Psoas muscle (tissue), 8 donors: Measurements from ENCODE around the gene LPAR1. TPM values are rescaled to one million over a fixed set of nuclear protein-coding genes. Genes with fewer than 3 reads are reported as not detected.
A peak's percentile ranks its signal among the peaks of the same experiment; 100 is the strongest.

Experiments
- ATAC-seq, 4 donors: fragments of 200-7000 bp; cut with Tn5 transposase; one replicate each; pipeline ENCODE4 v1.9.1; 2020; ENCODE audit warnings: moderate library complexity in 3 of 4, mild to moderate bottlenecking in 2 of 4
- DNase-seq, 2 donors: peaks; one replicate each; pipeline ENCODE4 v3.0.0-alpha.2; 2020
- H3K27ac ChIP-seq: fragments of 200-600 bp; one replicate; pipeline ENCODE4 v1.8.0; 2022
- H3K27me3 ChIP-seq, 3 donors: fragments of 200-600 bp in 1 of 3; one replicate each; pipeline versions ENCODE4 v1.6.1 to v1.8.0; 2013 to 2022; ENCODE audit warnings: low read length in 2 of 3, mild to moderate bottlenecking in 2 of 3, moderate library complexity in 1 of 3; ENCODE audit not compliant: insufficient read depth in 3 of 3
- H3K36me3 ChIP-seq, 2 donors: fragments of 200-600 bp in 1 of 2; one replicate each; pipeline versions ENCODE4 v1.6.1 to v1.8.0; 2013 to 2022; ENCODE audit warnings: low read depth in 1 of 2, mild to moderate bottlenecking in 1 of 2, moderate library complexity in 1 of 2; ENCODE audit not compliant: insufficient read depth in 1 of 2
- H3K4me1 ChIP-seq: fragments of 200-600 bp; one replicate; pipeline ENCODE4 v1.8.0; 2022
- H3K4me3 ChIP-seq: fragments of 200-600 bp; one replicate; pipeline ENCODE4 v1.8.0; 2022; ENCODE audit warnings: mild to moderate bottlenecking
- H3K9me3 ChIP-seq: fragments of 200-600 bp; one replicate; pipeline ENCODE4 v1.8.0; 2022
- WGBS, 3 donors: extraction: QIAGEN DNeasy Blood & Tissue Kit; methylation state at CpG; one replicate each; pipeline versions ENCODE4 v1.1.6 to v1.1.7; 2013; 5-methylcytosine and 5-hydroxymethylcytosine counted together
- intact Hi-C, 2 donors: fragments of 100-400 bp; cut with DNase I; formaldehyde crosslinking; loops; one replicate each; pipeline versions ENCODE4 v1.11.0 to v1.14.2; 2022
- polyA plus RNA-seq, 3 donors: library from polyadenylated mRNA; stranded (reverse); fragments of 200-250 nt; gene quantifications; one replicate each; pipeline ENCODE4 v1.2.3, GENCODE V29; 2013
- total RNA-seq, 4 donors: library from RNA; stranded (reverse); fragmentation: NEBNext Ultra II Directional in 2 of 4; extraction: Animal tissue kit (Norgen Biotek cat#: 25700) in 2 of 4; gene quantifications; one replicate each; pipeline versions ENCODE4 v1.2.1 to v1.2.4, GENCODE V29; 2021 to 2023
- TF ChIP-seq, protein P1 (sequence below): fragments of 200-600 bp; IDR thresholded peaks from one replicate; pipeline ENCODE4 v1.8.0; 2022; ENCODE audit warnings: antibody characterized with exemption
- donor health status: healthy with polysubstance abuse.
- donor health status: DM: no; HTN: no; CAD: no; lungs with moderate emphysema.
- donor health status: Bipolar disorder and iron deficiency.
- donor health status: healthy.
- donor health status: DM: yes; HTN: yes; CAD: no.
- donor health status: DM: no; HTN: no; CAD: no.
- donor health status: DM: no; HTN: no; CAD: no.
- donor health status: DM: yes; HTN: yes; CAD: no.

The LPAR1 gene
- total and polyA plus RNA-seq, 7 donors, result 2.5 to 7.7 (median 4.7) TPM

DNA sequence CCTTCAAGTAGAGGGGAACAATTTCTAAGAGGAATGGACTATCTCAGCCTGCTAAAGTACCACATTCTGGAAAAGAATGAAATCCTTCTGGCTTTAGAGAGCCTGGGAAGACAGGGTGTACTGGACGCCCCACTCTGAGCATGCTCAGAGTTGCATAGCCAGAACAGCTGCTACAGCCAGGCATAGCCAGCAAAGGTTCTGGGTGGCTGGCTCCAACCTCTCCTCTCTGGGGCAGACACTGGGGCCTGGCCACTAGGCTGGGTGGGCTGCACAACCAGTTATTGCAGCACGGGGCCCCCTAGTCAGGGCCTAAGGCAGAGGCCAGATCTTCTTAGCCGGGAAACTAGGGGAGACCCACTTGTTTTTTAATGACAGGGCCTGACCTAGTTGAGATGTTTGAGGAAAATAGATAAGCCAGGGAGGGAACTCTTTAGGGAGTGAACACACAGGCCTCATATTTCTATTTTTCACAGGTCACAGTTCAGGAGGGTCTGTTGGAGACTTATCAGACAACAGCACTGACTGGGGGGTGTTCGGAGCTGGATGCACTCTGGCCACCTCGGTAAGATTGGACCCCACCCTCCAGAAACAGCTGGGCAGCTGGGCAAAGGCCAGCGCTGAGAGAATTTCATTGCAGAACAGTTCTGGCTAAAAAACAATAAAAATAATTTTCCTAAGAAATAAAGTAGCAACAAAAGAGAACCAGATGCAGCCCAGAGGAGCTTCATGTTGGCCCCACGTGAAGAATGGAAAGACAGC is 142.9 kb downstream of the LPAR1 start:
- Histone ChIP-seq H3K4me1 (no peaks in the 10 kb centered on the region), H3K9me3 (no peaks in the 10 kb centered on the region), H3K27me3 (no peaks in the 10 kb centered on the region), H3K27ac (peak overlapping the region; percentile 23), H3K4me3 (no peak overlapping the region), H3K36me3 (no peaks in the 10 kb centered on the region)
- 17 to 41% (median 25%) methylated on average over 7 of the region's 7 CpGs for WGBS, 3 donors
- ATAC-seq (peak; percentile 46 to 86 (median 62)), DNase-seq (peak; percentile 62 to 85)
- intact Hi-C loops, result no loop called here
- TF ChIP-seq, protein P1, sequence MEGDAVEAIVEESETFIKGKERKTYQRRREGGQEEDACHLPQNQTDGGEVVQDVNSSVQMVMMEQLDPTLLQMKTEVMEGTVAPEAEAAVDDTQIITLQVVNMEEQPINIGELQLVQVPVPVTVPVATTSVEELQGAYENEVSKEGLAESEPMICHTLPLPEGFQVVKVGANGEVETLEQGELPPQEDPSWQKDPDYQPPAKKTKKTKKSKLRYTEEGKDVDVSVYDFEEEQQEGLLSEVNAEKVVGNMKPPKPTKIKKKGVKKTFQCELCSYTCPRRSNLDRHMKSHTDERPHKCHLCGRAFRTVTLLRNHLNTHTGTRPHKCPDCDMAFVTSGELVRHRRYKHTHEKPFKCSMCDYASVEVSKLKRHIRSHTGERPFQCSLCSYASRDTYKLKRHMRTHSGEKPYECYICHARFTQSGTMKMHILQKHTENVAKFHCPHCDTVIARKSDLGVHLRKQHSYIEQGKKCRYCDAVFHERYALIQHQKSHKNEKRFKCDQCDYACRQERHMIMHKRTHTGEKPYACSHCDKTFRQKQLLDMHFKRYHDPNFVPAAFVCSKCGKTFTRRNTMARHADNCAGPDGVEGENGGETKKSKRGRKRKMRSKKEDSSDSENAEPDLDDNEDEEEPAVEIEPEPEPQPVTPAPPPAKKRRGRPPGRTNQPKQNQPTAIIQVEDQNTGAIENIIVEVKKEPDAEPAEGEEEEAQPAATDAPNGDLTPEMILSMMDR, result no peak

DNA sequence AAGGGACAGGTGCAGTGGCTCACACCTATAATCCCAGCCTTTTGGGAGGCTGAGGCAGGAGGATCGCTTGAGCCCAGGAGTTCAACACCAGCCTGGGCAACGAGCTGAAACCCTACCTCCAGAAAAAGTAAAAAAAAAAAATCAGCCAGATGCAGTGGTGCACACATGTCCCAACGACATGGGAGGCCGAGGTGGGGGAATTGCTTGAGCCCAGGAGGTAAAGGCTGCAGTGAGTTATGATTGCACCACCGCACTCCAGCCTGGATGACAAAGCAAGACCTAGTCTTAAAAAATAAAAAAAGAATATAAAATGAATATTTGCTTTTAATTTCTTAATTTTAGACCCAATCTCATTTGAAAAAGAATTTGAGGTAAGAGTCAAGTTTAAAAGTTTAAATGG is 143.5 kb downstream of the LPAR1 start:
- Histone ChIP-seq H3K27me3 (no peaks in the 10 kb centered on the region), H3K36me3 (no peaks in the 10 kb centered on the region), H3K27ac (no peak overlapping the region), H3K4me3 (no peak overlapping the region), H3K9me3 (no peaks in the 10 kb centered on the region), H3K4me1 (no peaks in the 10 kb centered on the region)
- 54 to 66% (median 61%) methylated on average over 5 of the region's 5 CpGs for WGBS, 3 donors
- ATAC-seq (peak in 1 of 4 donors; percentile 54), DNase-seq (peak; percentile 33 to 54)
- intact Hi-C loops, result no loop called here
- TF ChIP-seq, protein P1, result no peak

DNA sequence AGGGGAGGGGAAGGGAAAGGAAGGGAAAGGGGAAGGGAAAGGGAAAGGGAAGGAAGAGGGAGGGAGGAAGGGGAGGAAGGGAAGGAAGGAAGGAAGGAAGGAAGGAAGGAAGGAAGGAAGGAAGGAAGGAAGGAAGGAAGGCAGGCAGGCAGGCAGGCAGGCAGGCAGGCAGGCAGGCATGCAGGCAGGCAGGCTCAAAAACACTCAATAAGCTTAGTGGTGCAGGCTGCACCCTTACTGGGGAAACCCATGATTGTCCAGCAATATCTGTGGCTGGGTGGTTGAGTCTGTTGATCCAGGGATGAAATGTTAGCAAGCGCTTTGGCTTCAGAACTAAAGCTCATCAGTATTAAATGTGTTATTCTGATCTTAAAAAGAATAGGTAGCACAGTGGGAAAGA is 145.6 kb downstream of the LPAR1 start:
- Histone ChIP-seq H3K9me3 (no peaks in the 10 kb centered on the region), H3K4me1 (no peaks in the 10 kb centered on the region), H3K27ac (no peak overlapping the region), H3K27me3 (no peaks in the 10 kb centered on the region), H3K4me3 (no peak overlapping the region), H3K36me3 (no peaks in the 10 kb centered on the region)
- ATAC-seq (no peak), DNase-seq (no peak)
- intact Hi-C loops, result no loop called here
- WGBS, 3 donors, result 100% methylated on average over 1 of the region's 1 CpG
- TF ChIP-seq, protein P1, result no peak

DNA sequence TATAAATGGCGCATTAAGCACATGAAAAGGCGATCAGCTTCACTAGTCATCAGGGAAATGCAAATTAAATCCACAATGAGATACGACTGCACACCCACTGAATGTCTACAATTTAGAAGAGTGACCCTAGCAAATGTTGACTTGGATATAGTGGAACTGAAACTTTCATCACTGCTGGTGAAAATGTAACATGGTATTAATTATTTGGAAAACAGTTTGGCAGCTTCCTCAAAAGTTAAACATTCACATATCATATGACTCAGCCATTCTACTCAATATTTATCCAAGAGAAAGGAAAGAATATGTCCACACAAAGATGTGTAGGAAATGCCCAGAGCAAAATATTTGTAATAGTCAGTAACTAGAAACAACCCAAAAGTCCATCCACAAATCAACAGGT is 146.5 kb downstream of the LPAR1 start:
- H3K36me3 ChIP-seq, result no peaks in the 10 kb centered on the region
- H3K4me1 ChIP-seq, result no peaks in the 10 kb centered on the region
- TF ChIP-seq, protein P1, result no peak
- H3K9me3 ChIP-seq, result no peaks in the 10 kb centered on the region
- no peak overlapping the region for H3K4me3 ChIP-seq
- intact Hi-C loops, result no loop called here
- 79 to 90% (median 89%) methylated on average over 3 of the region's 3 CpGs for WGBS, 3 donors
- no peaks in the 10 kb centered on the region for H3K27me3 ChIP-seq
- DNase-seq (no peak), ATAC-seq (no peak)
- no peak overlapping the region for H3K27ac ChIP-seq

DNA sequence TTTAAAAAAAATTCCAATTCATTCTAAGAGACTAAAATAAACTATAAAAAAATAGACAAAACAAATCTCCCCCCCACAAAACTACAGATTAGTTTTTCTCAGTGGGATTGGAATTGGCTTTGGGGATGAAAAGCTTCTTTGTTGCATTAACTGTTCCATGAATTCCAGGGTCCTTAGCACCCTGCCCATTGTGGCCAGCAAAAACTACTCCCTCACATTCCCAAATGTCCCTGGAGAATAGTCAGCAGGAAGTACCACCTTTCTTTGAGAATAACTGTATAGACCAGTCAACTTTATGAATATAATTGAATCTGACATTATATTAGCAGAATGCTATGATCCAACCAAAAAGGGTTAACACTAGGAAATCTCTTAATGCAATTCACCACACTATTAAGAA is 147.9 kb downstream of the LPAR1 start:
- Histone ChIP-seq H3K9me3 (no peaks in the 10 kb centered on the region), H3K4me3 (no peak overlapping the region), H3K4me1 (no peaks in the 10 kb centered on the region), H3K27me3 (no peaks in the 10 kb centered on the region), H3K27ac (no peak overlapping the region), H3K36me3 (no peaks in the 10 kb centered on the region)
- DNase-seq, result no peak
- intact Hi-C loops, result no loop called here
- TF ChIP-seq, protein P1, result no peak
- no peak for ATAC-seq
